HG03159 (cell line): ENCODE data around the gene TEKT4.
A peak's percentile ranks its signal among the peaks of the same experiment; 100 is the strongest.
"Not testable (repeated sequence)": the region's sequence is repeated elsewhere in the genome, so short reads cannot be mapped to it uniquely, and the experiment has no call there.

Experiments used
- ATAC-seq: cut with Tn5 transposase; IDR thresholded peaks from one replicate; pipeline ENCODE4 v1.9.1; 2021; ENCODE audit warnings: mild to moderate bottlenecking, moderate library complexity; ENCODE audit not compliant: unreplicated experiment

Gene TEKT4, protein sequence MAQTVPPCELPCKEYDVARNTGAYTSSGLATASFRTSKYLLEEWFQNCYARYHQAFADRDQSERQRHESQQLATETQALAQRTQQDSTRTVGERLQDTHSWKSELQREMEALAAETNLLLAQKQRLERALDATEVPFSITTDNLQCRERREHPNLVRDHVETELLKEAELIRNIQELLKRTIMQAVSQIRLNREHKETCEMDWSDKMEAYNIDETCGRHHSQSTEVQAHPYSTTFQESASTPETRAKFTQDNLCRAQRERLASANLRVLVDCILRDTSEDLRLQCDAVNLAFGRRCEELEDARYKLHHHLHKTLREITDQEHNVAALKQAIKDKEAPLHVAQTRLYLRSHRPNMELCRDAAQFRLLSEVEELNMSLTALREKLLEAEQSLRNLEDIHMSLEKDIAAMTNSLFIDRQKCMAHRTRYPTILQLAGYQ

DNA sequence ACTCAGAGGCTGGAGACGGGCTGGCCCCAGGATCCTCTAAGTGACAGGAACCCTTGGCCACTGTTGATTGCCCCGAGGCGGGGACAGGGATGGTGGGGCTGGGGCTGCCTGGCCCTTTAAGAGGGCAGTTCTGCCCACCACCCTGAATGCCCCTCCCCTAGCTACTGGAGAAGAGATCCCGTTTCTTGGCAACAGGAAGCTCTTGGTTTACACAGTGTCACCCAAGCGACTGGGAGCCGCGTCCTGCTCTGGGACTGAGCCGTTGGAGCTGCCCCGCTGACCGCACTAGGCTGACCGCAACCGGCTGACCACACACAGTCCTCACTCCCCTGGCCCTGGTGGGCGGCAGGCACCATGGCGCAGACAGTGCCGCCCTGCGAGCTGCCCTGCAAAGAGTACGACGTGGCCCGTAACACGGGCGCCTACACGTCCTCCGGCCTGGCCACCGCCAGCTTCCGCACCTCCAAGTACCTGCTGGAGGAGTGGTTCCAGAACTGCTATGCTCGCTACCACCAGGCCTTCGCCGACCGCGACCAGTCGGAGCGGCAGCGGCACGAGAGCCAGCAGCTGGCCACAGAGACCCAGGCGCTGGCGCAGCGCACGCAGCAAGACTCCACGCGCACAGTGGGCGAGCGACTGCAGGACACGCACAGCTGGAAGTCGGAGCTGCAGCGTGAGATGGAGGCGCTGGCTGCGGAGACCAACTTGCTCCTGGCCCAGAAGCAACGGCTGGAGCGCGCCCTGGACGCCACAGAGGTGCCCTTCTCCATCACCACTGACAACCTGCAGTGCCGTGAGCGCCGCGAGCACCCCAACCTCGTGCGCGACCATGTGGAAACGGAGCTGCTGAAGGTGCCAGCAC lies at the start of gene TEKT4:
TEKT4 (plus strand) TSS at position 205 of the 862 bp plus-strand sequence; CDS start at position 355, 150 bp downstream.
- ATAC-seq = no peak

DNA sequence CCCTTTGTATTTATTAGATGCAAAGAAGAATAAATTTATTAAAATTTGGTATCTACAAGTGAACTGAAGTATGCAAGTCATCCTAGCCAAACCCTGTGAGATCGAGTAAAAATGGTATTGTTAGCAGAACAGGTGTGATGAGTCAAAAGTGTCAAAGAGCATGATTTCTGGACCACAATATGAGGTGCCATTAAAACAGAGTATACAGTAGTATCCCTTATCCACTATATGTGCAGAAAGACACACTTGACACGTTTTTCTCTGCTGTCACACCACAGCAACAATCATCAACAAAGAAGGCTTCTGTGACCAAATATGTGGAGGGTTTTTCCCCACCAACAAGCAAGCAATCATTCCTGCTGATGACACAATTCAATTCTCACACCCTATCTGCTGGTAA lies 32.0 kb upstream of the TEKT4 start:
- ATAC-seq = not testable (repeated sequence)

DNA sequence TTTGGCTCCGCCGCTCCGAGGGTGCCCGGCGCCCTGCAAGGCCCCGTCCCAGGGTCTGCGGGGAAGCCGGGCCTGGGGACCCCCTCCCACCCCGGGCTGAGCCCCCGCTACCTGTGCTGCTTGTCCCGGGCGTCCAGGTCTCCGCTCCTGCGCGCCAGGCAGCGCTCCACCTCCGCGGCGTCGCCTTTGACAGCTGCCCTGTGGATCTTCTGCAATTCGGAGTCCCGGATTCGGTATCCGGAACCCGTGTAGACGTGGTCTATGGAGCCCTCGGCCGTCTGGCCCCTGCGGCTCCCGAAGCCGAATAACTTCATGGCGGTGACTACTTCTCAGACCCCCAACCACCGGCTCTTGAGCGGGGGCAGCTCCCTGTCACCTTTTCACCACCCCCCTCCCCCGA lies 14.4 kb upstream of the TEKT4 start:
- not testable (repeated sequence) for ATAC-seq

DNA sequence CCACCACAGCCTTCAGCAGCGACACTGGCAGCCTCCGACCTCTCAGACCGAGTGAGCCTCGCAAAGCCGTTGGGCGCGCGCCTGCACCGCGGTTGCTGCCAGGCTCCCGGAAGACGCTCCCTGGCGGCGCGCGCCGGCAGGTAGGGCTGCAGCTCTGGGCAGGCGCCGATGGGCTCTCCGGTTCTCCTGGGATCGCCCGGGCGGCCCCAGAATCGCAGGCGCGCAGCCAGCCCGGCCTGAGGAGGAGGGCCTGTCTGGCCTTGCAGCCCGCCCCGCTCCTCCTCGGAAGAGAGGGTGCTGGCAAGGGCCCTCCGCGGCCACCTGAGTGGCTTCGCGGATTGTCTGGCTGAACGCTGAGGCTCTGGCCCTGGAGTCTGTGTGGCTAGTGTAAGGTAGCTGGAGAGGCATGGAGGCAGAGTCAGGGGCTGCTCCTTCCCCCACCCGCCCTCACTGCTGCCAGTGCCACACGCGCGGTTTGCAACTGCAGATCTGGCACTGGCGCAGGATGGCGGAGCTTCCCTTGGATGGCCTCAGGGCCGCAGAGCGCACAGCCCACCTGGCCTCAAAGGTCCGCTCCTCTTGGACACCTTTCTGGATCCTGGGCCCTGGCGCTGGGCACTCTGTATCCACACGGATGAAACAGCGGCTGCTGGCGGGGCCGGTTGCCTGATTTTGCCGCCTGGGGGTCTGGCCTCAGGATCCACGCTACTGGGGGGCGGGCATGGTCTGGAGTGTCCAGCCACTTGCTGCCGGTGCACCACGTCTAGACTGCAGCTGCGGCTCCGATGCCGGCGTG lies 13.7 kb upstream of the TEKT4 start:
- ATAC-seq = not testable (repeated sequence)

DNA sequence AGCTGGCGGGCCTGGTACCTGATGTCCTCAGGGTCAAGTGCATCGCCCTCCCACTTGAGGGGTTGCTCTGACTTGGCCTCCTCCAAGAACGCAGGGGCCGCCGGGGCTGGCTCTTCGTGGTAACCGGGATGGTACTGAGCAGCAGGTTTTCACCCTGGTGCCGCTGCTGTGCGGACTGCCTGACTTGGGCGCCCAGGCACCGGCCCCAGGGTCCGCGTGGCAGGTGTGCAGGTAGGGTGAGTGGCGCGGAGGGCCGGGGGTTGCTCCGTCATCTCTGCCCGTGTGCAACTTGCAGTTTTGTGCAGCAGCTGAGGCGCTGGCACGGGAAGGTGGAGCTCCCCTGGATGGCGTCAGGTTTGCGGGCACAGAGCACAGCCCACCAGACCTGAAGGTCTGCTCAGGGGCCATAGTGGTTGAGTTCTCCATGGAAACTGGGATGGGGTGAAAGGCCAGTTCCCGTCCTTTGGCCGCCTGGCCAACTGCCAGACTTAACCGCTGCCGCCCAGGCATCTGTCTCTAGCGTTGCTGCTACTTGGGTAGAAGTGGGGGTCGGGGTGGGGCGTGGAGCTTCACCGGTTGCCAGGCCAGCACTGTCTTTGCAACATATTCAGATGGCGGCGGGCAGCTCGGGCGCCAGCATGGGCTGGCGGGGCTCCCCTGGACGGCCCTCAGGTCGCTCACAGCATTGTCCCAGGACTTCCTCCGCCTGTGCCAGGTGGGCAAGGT lies 12.9 kb upstream of the TEKT4 start:
- not testable (repeated sequence) for ATAC-seq

DNA sequence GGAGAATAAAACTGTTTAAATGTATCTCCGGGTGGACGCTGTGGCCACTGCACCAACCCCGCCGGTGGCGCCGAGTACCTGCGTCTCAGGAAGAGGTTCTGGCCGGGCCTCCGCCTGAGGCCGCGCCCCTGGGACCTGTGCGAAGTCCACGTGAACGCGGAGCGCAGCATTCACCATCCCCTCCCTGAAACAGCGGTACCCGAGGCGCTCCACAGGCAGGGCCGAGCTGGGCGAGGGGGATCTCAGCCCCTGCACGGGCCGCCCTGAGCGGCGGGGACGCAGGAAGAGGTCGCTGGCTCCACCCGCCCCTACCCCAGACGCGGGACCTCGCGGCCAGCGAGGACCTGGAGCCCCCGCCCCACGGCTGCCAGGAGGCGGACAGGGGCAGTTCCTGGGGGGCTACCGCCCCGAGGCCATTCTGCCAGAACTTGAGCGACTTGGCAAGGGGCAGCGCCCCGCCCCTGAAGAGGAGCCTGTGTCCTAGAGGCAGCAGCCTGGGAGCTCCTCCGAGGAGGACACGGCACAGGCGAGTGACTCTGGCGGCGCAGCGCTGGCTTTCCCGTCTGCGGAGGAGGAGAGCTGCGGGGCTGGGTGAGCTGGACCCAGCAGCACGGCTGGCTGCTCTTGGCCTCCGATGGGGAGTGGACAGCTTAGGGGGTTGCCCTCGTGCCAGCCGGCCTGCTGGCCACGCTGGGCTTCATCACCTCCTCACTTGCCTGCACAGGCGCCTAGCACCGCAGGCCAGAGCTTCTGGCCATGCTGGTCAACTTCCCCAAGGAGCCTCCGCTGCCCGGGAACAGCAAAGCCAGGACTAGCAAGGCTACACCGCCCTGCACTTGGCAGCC lies 9.7 kb upstream of the TEKT4 start:
- no peak for ATAC-seq

DNA sequence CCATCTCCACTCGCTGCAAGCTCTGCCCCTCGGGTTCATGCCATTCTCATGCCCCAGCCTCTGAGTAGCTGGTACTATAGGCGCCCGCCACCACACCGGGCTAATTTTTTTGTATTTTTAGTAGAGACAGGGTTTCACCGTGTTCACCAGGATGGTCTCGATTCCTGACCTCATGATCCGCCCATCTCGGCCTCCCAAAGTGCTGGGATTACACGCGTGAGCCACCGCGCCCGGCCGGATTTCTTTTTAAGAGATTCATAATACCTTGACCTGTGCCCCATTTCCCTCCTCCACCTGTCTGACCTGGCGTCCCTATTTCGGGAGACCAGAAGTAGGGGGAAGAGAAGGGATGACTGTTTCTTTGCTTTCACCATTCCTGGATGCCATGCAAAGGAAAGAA lies 8.3 kb upstream of the TEKT4 start:
- not testable (repeated sequence) for ATAC-seq

DNA sequence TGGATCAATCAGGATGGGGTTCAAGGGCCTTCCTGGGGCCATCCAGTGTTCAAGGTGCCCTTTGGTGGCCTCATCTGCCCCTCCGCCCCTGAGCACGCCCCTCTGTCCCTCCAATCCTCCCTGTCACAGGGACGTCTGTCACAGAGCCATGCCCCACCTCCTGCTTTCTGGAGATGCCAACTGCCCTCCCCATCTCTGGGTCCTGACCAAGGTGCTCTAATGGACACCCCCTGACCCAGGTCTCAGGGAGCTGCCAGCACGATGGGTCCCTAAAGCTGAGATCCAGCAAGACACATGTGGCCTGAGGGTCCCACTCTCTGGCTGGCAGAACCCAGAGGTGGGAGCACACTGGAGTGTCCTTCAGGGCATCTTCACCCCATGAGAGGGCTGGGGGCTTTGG lies 2.1 kb upstream of the TEKT4 start:
- ATAC-seq = no peak

DNA sequence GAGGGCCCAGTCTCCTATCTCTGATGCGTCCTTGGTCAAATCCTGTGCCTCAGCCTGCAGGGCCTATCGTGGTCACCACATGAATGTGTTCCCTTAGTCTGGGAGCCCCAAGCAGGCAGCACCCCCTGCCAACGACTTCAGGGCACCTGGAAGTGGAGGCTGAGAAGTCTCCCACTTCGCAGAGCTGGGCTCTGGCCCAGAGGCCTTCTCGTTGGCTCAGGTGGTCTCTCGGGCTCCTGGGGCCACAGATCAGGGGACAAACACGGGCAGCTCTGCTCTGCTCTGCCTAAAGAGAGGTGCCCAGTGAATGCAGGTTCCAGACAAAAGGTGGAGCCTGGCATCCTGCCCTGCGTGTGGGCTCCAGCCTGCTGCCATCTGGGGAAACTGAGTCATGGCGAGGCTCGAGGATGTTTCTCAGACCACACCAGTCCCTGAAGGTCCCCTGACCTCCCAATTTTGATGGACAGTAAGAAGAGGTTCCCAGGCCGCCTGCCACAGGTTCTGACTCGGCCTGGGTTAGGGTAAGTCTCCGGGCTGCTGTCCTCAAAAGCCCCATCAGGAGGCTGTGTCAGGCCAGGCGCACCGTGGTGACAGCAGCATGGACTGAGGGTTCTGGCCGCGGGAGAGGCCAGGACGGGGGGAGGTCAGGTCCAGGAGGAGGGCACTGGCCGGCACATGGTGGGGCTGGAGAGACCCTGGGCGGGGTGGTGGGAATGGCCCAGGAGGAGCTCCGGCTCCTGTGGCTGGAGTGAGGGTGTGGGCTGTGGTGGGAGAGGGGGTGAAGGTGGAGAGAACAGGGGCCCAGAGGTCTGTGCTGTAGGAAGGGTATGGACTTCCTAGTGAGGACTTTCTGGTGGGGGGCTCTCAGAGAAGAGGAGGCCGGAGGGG lies 1.4 kb upstream of the TEKT4 start:
- ATAC-seq = no peak

DNA sequence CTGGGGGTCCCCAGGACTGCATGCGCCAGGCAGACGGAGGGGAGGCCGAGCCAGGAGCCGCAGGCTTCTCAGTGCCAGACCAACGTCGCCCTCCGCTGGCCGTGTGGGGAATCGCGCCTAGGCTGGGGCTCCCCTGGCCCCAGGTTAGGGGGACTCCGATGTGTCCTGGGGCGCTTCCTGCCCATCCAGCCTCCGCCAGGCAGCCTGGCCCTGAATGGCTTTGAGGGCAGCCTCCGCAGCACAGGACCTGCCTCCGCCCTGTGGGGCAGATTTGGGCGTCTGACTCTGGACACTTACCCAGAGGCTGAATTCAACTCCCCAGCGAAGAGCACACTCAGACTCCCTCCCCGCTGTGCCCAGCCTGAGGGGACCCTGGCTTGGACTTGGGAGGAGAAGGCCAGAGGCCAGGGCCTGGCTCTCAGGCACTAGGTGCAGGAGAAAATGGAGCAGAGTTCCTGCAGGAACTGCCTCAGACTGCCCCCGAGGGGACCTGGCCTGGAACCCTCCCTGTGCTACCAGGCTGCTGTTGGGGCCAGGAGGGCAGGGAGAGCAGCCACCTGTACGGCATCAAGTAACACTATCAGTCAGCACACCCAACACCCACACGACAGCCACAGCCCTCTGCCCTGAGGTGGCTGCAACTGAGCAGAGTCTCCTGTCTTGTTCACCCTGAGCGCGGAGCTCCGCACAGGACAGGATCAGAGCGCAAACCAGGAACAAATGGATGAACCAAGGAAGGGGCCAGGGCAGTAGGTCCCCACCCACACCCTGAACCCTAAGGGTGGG lies 597 bp upstream of the TEKT4 start:
- no peak for ATAC-seq

DNA sequence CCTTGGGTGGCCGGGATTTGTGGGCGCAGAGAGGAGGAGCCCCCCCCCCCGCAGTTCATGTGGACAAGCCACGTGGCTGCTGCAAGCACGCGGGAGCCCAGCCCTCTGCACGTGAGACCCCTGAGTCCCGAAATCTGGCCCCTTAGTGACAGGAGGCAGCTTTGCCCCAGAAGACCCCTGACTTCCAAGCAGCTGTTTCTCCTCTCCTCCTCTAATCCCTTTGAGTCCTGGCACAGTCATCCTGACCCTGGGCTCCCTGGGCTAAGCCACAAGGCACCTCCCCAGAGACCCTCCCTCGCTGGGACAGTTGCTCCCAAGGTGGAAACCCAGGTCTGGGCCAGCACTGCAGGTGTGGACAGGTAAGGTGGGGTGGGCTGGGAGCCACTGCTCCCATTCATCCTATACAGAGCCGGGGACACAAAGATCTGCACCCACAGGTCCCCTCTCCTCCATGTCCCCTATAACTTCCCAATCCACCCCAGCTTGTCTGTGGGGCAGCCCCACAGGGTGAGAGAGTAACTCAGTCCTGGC lies 923 bp downstream of the TEKT4 start:
- ATAC-seq = no peak

DNA sequence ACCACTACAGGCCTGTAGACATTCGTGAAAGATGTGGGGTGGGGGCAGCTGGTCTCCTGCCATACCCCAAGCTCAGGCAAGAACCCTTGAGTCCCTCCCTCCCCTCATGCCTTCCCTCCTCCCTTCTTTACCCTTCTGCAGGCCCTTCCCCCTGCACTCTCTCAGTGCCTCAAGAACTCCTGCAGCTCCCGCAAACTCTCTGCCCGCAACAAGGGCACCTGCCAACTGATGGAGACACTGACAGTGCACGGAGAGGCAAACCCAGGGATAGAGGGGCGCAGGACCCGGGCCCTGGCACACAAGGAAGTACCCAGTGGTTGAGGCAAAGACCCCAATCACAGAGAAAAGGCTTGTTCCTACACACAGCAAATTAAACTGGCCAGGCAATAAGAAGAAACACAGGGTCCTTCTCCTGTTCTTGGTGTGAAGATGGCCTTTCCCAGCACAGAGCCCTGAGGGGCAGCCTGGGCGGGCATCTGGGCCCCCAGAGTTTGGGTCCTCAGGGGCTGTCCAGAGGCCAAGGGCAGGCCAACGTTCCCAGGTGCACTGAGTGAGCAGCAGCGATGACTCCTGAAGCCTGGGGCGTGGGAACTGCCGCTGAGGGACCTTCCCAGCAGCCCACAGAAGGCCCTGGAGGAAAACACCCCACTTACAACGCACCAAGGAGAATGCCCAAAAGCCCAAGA lies 1.6 kb downstream of the TEKT4 start:
- no peak for ATAC-seq

DNA sequence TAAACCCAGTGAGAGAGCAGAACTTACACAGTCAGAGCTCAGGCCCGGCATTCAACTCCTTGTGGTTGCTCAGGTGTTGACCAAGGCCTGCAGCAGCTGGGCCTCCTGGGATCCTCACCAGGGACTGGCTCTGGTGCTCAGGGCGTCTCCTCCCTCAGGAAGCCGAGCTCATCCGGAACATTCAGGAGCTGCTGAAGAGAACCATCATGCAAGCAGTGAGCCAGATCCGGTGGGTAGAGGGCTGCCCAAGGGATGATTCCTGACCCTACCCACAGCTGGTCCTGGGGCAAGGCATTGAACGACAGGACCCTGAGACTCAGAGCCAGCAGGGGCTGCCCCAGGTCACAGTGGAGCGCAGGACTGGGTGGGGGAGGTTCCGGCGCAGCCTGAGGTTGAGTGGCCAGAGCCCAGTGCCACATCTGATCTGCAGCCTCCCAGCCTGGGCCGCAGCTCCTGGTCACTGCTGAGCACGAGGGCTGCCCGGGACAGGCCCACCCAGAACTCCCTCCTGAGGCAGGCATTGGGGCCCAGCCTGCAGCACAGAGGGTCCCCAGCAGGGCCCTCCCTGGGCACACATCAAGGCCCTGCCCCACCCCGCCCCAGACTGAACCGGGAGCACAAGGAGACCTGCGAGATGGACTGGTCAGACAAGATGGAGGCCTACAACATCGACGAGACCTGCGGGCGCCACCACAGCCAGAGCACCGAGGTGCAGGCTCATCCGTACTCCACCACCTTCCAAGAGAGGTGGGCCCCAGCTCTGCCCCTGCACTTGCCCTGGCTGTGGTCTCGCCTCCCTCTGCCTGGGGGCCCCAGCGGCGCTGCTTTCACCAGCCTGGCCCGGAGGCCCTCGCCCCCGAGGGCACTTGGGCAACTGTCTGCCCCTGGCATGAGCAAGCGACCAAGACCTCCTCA lies 2.4 kb downstream of the TEKT4 start:
- peak; percentile 13 for ATAC-seq

DNA sequence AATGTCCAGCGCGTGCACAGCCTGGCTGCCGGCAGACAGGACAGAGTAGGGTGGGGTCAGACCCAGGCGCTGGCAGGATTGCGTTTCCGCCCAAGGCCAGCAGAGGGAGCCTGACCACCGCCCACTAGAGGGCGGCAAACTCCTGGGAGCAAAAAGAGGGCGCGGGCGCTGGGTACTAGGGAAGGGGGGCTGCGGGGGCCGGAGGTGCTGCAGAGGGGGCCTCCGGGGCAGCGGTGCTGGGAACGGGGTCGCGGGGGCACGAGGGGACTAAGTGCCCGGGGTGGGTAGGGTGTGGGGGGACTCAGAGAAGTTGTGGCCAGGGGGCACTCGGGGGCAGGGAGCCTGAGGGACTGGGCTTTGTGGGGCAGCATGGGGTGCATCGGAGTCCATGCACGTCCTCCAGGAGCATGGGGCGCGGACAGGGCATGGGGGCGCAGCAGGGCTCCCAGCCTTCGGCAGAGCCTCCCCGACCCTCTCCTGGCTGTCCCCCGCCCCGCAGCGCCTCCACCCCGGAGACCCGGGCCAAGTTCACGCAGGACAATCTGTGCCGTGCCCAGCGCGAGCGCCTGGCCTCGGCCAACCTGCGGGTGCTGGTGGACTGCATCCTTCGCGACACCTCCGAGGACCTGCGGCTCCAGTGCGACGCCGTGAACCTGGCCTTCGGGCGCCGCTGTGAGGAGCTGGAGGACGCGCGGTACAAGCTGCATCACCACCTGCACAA lies 3.2 kb downstream of the TEKT4 start:
- ATAC-seq = peak; percentile 94
